AG20443 (cell line): ENCODE results near the gene MPP1.
A peak's percentile ranks its signal among the peaks of the same experiment; 100 is the strongest.

Experiments
- DNase-seq: peaks from one replicate; pipeline ENCODE4 v3.0.0; 2012; ENCODE audit warnings: low spot score, mixed read lengths

MPP1 gene

GRCh38 chrX:154775419-154776349 lies 29.6 kb downstream of the MPP1 start:
- no peak for DNase-seq

GRCh38 chrX:154774622-154775021 lies 30.7 kb downstream of the MPP1 start:
- DNase-seq = no peak

GRCh38 chrX:154762537-154763296 lies 42.6 kb downstream of the MPP1 start, which contains the start of gene DKC1:
Gene DKC1 (plus strand): TSS chrX:154762864. CDS start chrX:154762966, 102 bp downstream.
- DNase-seq = peak; percentile 95

GRCh38 chrX:154761977-154762536 lies 43.2 kb downstream of the MPP1 start:
- DNase-seq = no peak

GRCh38 chrX:154758696-154759095 lies 46.6 kb downstream of the MPP1 start:
- no peak for DNase-seq

GRCh38 chrX:154751669-154752271 lies 53.5 kb downstream of the MPP1 start:
- DNase-seq = no peak

GRCh38 chrX:154751203-154751668 lies 54.0 kb downstream of the MPP1 start:
- no peak for DNase-seq

GRCh38 chrX:154750301-154751202 lies 54.7 kb downstream of the MPP1 start, which contains the start of gene GAB3:
Gene GAB3 (minus strand): TSS chrX:154751077. CDS start chrX:154751025, 52 bp downstream.
- peak; percentile 20 for DNase-seq

- no peak for DNase-seq
Measured at GRCh38 chrX:154749856-154750255, 55.4 kb downstream of the MPP1 start.

GRCh38 chrX:154748712-154749339 lies 56.5 kb downstream of the MPP1 start:
- DNase-seq = peak; percentile 53

- DNase-seq = no peak
Measured at GRCh38 chrX:154742613-154743012, 62.7 kb downstream of the MPP1 start.

- DNase-seq = no peak
Measured at GRCh38 chrX:154739952-154740465, 65.3 kb downstream of the MPP1 start.

GRCh38 chrX:154738011-154738738 lies 67.1 kb downstream of the MPP1 start:
- peak; percentile 55 for DNase-seq

GRCh38 chrX:154737136-154737535 lies 68.1 kb downstream of the MPP1 start:
- DNase-seq = no peak

GRCh38 chrX:154735695-154736393 lies 69.4 kb downstream of the MPP1 start:
- DNase-seq = peak; percentile 58

- no peak for DNase-seq
Measured at GRCh38 chrX:154734061-154734781, 71.1 kb downstream of the MPP1 start.

GRCh38 chrX:154733066-154733425 lies 72.2 kb downstream of the MPP1 start:
- no peak for DNase-seq

- no peak for DNase-seq
Measured at GRCh38 chrX:154732421-154733065, 72.7 kb downstream of the MPP1 start.
